Uterus (tissue), 4 donors: ENCODE measurements around the gene KCNH1. TPM values are rescaled to one million over a fixed set of nuclear protein-coding genes. Genes with fewer than 3 reads are reported as not detected.

Source experiments
- DNase-seq, 2 donors: peaks; one replicate each; pipeline ENCODE4 v3.0.0-alpha.2; 2019 to 2020
- H3K27ac ChIP-seq, 2 donors: fragments of 200-600 bp; sonication (generic); 1 replicate in 1 of 2; 2 replicates in 1 of 2; pipeline ENCODE4 v1.5.1; 2016 to 2018
- H3K27me3 ChIP-seq, 2 donors: fragments of 200-600 bp; sonication (generic); one replicate each; pipeline ENCODE4 v1.5.1; 2018 to 2019; ENCODE audit warnings: control low read depth in 1 of 2
- H3K36me3 ChIP-seq, 2 donors: fragments of 200-600 bp; sonication (generic); one replicate each; pipeline ENCODE4 v1.5.1; 2019; ENCODE audit warnings: control low read depth in 1 of 2
- H3K4me1 ChIP-seq, 2 donors: fragments of 200-600 bp; sonication (generic); one replicate each; pipeline ENCODE4 v1.5.1; 2018 to 2019; ENCODE audit warnings: control low read depth in 1 of 2
- H3K4me3 ChIP-seq, 2 donors: fragments of 200-600 bp; sonication (generic); 1 replicate in 1 of 2; 2 replicates in 1 of 2; pipeline ENCODE4 v1.5.1; 2018 to 2019; ENCODE audit warnings: mild to moderate bottlenecking in 1 of 2
- H3K9me3 ChIP-seq, 2 donors: fragments of 200-600 bp; sonication (generic); one replicate each; pipeline ENCODE4 v1.5.1; 2019; ENCODE audit warnings: control low read depth in 1 of 2
- POLR2A ChIP-seq, 2 donors: fragments of 450-650 bp; IDR thresholded peaks; one replicate each; pipeline ENCODE4 v1.6.1; 2016; ENCODE audit warnings: antibody characterized with exemption in 2 of 2, mild to moderate bottlenecking in 1 of 2, moderate library complexity in 1 of 2
- intact Hi-C: fragments of 100-400 bp; cut with DNase I; formaldehyde crosslinking; loops from one replicate; pipeline ENCODE4 v1.15.1; 2023; ENCODE audit warnings: low total_unique reads
- total RNA-seq, 4 donors: library from RNA; depleted of rRNA in 3 of 4; stranded (reverse); fragments of >200 nt in 3 of 4; gene quantifications; one replicate each; pipeline versions ENCODE4 v1.1.0 to v1.2.4, GENCODE V29; 2014 to 2023
- TF ChIP-seq, protein P1 (sequence below), 4 experiments: fragments of 200-600 bp in 2 of 4; fragments of 450-650 bp in 2 of 4; sonication (generic) in 2 of 4; IDR thresholded peaks; one replicate each; pipeline ENCODE4 v1.5.1; 2016 to 2019; ENCODE audit warnings: antibody characterized with exemption in 4 of 4, mild to moderate bottlenecking in 2 of 4, moderate library complexity in 1 of 4
- donor health status: DM: yes; HTN: yes; CAD: no.

The KCNH1 gene
- total RNA-seq, 4 donors from 2014 or later, result 1.1 to 1.5 TPM; not detected in 2

DNA sequence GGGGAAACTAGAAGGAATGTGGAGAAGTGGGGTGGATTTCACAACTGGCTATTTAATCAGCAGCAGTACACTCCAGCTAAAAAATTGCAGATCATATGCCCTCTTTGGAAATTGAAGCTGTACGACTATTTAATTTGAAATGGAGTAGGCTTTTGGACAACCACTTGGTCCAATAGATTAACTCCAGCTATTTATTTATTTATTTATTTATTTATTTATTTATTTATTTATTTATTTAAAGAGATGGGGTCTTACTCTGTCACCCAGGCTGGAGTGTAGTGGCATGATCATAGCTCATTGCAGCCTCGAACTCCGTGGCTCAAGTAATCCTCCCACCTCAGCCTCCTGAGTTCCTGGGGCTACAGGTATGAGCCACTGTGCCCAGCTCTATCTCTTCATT is 312.3 kb downstream of the KCNH1 start:
- Histone ChIP-seq H3K27me3 (no peaks in the 10 kb centered on the region), H3K27ac (no peak overlapping the region), H3K9me3 (no peaks in the 10 kb centered on the region), H3K36me3 (no peaks in the 10 kb centered on the region), H3K4me1 (no peaks in the 10 kb centered on the region), H3K4me3 (no peak overlapping the region)
- DNase-seq, result no peak
- no peak for TF ChIP-seq POLR2A (IDR thresholded peaks at IDR 0.05)
- TF ChIP-seq, protein P1, sequence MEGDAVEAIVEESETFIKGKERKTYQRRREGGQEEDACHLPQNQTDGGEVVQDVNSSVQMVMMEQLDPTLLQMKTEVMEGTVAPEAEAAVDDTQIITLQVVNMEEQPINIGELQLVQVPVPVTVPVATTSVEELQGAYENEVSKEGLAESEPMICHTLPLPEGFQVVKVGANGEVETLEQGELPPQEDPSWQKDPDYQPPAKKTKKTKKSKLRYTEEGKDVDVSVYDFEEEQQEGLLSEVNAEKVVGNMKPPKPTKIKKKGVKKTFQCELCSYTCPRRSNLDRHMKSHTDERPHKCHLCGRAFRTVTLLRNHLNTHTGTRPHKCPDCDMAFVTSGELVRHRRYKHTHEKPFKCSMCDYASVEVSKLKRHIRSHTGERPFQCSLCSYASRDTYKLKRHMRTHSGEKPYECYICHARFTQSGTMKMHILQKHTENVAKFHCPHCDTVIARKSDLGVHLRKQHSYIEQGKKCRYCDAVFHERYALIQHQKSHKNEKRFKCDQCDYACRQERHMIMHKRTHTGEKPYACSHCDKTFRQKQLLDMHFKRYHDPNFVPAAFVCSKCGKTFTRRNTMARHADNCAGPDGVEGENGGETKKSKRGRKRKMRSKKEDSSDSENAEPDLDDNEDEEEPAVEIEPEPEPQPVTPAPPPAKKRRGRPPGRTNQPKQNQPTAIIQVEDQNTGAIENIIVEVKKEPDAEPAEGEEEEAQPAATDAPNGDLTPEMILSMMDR (IDR thresholded peaks at IDR 0.05), result no peak
- intact Hi-C loops, result no loop called here

- H3K27ac ChIP-seq, result no peak overlapping the region
- TF ChIP-seq, protein P1 (IDR thresholded peaks at IDR 0.05), result no peak
- H3K9me3 ChIP-seq, result no peaks in the 10 kb centered on the region
- no peaks in the 10 kb centered on the region for H3K27me3 ChIP-seq
- no peaks in the 10 kb centered on the region for H3K36me3 ChIP-seq
- no peak overlapping the region for H3K4me3 ChIP-seq
- no peak for DNase-seq
- no peaks in the 10 kb centered on the region for H3K4me1 ChIP-seq
- intact Hi-C loops, result no loop called here
Observed at GRCh38 chr1:210819266-210819665, 314.7 kb downstream of the KCNH1 start.

GRCh38 chr1:210817385-210818275 is 316.3 kb downstream of the KCNH1 start:
- H3K27ac ChIP-seq, result no peak overlapping the region
- no peak for DNase-seq
- H3K4me3 ChIP-seq, result no peak overlapping the region
- no peaks in the 10 kb centered on the region for H3K9me3 ChIP-seq
- no peaks in the 10 kb centered on the region for H3K36me3 ChIP-seq
- H3K4me1 ChIP-seq, result no peaks in the 10 kb centered on the region
- TF ChIP-seq, protein P1 (IDR thresholded peaks at IDR 0.05), result no peak
- no peak for TF ChIP-seq POLR2A (IDR thresholded peaks at IDR 0.05)
- H3K27me3 ChIP-seq, result no peaks in the 10 kb centered on the region
- intact Hi-C loops, result no loop called here

DNA sequence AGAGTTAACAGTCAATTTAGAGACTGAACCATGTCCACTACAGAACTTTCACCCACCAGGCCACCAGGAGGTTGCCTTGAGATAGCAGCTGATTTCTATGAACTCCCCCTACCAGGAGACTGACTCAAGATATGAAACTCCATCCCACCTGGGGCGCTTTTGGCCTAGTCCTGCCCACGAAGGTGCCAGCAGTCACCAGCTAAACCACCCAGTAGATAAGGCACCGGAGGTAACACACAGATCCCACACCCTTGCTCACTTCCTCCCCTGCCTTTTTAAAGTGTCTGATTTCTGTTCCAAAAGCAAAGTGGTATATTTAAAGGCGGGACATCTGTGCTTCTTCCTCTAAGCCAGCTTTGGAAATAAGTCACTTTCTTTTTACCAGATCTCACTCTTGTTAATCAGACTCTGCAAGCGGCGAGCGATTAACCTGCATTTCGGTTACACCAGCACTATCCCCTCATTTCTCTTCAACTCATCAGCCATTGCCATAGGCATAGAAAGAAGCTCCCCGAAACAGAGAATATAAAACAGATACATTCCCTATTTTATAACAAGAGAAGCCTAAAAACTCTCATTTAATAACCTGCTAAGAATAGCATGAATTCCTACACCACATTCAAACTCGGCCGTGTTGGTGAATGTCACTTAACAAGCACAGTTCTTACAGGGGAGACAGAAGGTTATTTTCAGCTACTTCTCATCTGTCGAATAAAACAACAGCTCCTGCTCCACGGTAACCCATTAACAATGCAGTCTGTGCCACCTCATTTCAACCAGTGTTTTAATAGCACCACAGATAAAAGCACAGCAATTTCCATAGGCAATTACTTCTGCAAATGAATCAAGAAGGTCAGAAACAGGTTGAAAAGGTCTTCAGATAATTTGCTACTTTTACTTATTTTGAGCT is 318.1 kb downstream of the KCNH1 start:
- no peak for DNase-seq
- no peaks in the 10 kb centered on the region for H3K27me3 ChIP-seq
- no peak overlapping the region for H3K27ac ChIP-seq
- no peaks in the 10 kb centered on the region for H3K36me3 ChIP-seq
- no peaks in the 10 kb centered on the region for H3K9me3 ChIP-seq
- intact Hi-C loops, result no loop called here
- no peaks in the 10 kb centered on the region for H3K4me1 ChIP-seq
- H3K4me3 ChIP-seq, result no peak overlapping the region
- TF ChIP-seq POLR2A (IDR thresholded peaks at IDR 0.05), result no peak
- TF ChIP-seq, protein P1 (IDR thresholded peaks at IDR 0.05), result no peak
